HepG2 (cell line): Measurements from ENCODE around the gene NUSAP1. TPM values are rescaled to one million over a fixed set of nuclear protein-coding genes. Genes with fewer than 3 reads are reported as not detected.

Experiments used
- AFF4 ChIP-seq: sonication (generic); formaldehyde crosslinking; IDR thresholded peaks from 2 replicates; pipeline ENCODE4 v1.4.0; 2020; ENCODE audit warnings: missing genetic modification reagents
- CTCF ChIP-seq: sonication (generic); formaldehyde crosslinking; IDR thresholded peaks from 2 replicates; pipeline ENCODE4 v1.5.0; 2020; ENCODE audit warnings: mild to moderate bottlenecking, missing genetic modification reagents, moderate library complexity
- FOXJ3 ChIP-seq: sonication (generic); formaldehyde crosslinking; IDR thresholded peaks from 2 replicates; pipeline ENCODE4 v1.4.0; 2020; ENCODE audit warnings: missing genetic modification reagents, mild to moderate bottlenecking, borderline replicate concordance
- GATAD2A ChIP-seq: IDR thresholded peaks from 2 replicates; pipeline ENCODE4 v1.6.1; 2016
- KDM2A ChIP-seq: sonication (generic); formaldehyde crosslinking; IDR thresholded peaks from 2 replicates; pipeline ENCODE4 v1.4.0; 2020; ENCODE audit warnings: low read depth, missing genetic modification reagents, borderline replicate concordance
- KLF13 ChIP-seq: sonication (generic); formaldehyde crosslinking; IDR thresholded peaks from 2 replicates; pipeline ENCODE4 v1.4.0; 2020; ENCODE audit warnings: mild to moderate bottlenecking, missing genetic modification reagents
- MATR3 ChIP-seq: sonication (generic); formaldehyde crosslinking; IDR thresholded peaks from 2 replicates; pipeline ENCODE4 v1.4.0; 2020; ENCODE audit warnings: missing genetic modification reagents
- MED1 ChIP-seq: sonication (generic); formaldehyde crosslinking; IDR thresholded peaks from 2 replicates; pipeline ENCODE4 v1.4.0; 2020; ENCODE audit warnings: missing genetic modification reagents
- NBN ChIP-seq: fragments of 450-650 bp; conservative IDR thresholded peaks from 2 replicates; pipeline ENCODE4 v1.6.1; 2017
- RXRB ChIP-seq: IDR thresholded peaks from 2 replicates; pipeline ENCODE4 v1.6.1; 2016; ENCODE audit warnings: borderline replicate concordance, missing genetic modification reagents, missing compliant biosample characterization
- SETDB1 ChIP-seq: sonication (generic); formaldehyde crosslinking; IDR thresholded peaks from 2 replicates; pipeline ENCODE4 v1.5.1; 2020; ENCODE audit warnings: missing genetic modification reagents, mild to moderate bottlenecking, borderline replicate concordance
- STAG1 ChIP-seq: sonication (generic); formaldehyde crosslinking; IDR thresholded peaks from 2 replicates; pipeline ENCODE4 v1.4.0; 2020; ENCODE audit warnings: missing genetic modification reagents
- ZNF138 ChIP-seq: sonication (generic); formaldehyde crosslinking; IDR thresholded peaks from 2 replicates; pipeline ENCODE4 v1.5.0; 2020; ENCODE audit warnings: mild to moderate bottlenecking, low read depth, missing genetic modification reagents
- ZNF337 ChIP-seq: sonication (generic); formaldehyde crosslinking; IDR thresholded peaks from 2 replicates; pipeline ENCODE4 v1.5.1; 2020; ENCODE audit warnings: missing genetic modification reagents, low read depth, mild to moderate bottlenecking, borderline replicate concordance
- ZNF382 ChIP-seq: sonication (generic); formaldehyde crosslinking; IDR thresholded peaks from 2 replicates; pipeline ENCODE4 v1.5.0; 2020; ENCODE audit warnings: missing genetic modification reagents, mild to moderate bottlenecking, borderline replicate concordance
- ZNF431 ChIP-seq: sonication (generic); formaldehyde crosslinking; IDR thresholded peaks from 2 replicates; pipeline ENCODE4 v1.9.0; 2022; ENCODE audit warnings: missing genetic modification reagents, low read depth, mild to moderate bottlenecking, borderline replicate concordance
- ZNF446 ChIP-seq: sonication (generic); formaldehyde crosslinking; IDR thresholded peaks from 2 replicates; pipeline ENCODE4 v1.5.0; 2020; ENCODE audit warnings: mild to moderate bottlenecking, missing genetic modification reagents
- ZNF563 ChIP-seq: sonication (generic); formaldehyde crosslinking; IDR thresholded peaks from 2 replicates; pipeline ENCODE4 v1.8.0; 2022; ENCODE audit warnings: mild to moderate bottlenecking, moderate library complexity, missing genetic modification reagents
- ZNF570 ChIP-seq: sonication (generic); formaldehyde crosslinking; IDR thresholded peaks from 2 replicates; pipeline ENCODE4 v1.4.0; 2020; ENCODE audit warnings: mild to moderate bottlenecking, missing genetic modification reagents, borderline replicate concordance
- polyA plus RNA-seq, 8 experiments: library from polyadenylated mRNA; depleted of rRNA in 3 of 8; stranded (reverse) in 7 of 8; unstranded in 1 of 8; fragments of >200 nt; fragmentation: Illumina TruSeq in 4 of 8; extraction: Trizol in 4 of 8; gene quantifications; 2 replicates each; pipeline versions ENCODE4 v1.2.1 to v1.2.3, GENCODE V29; 2011 to 2016; ENCODE audit warnings: low read depth in 4 of 8, missing spikeins in 1 of 8, mixed read lengths in 1 of 8; ENCODE audit not compliant: insufficient read depth in 1 of 8
- total RNA-seq, 5 experiments: library from RNA; depleted of rRNA; stranded (reverse); fragments of >200 nt; fragmentation: Illumina TruSeq; extraction: Trizol; gene quantifications; 2 replicates each; pipeline ENCODE4 v1.2.3, GENCODE V29; 2016; ENCODE audit warnings: low read depth in 1 of 5
- TF ChIP-seq, protein P1 (sequence below): sonication (generic); formaldehyde crosslinking; IDR thresholded peaks from 2 replicates; pipeline ENCODE4 v1.8.0; 2022; ENCODE audit warnings: missing genetic modification reagents, low read depth, mild to moderate bottlenecking, borderline replicate concordance
- TF ChIP-seq, protein P2 (sequence below): IDR thresholded peaks from 2 replicates; pipeline ENCODE4 v1.6.1; 2016

NUSAP1 gene
- total and polyA plus RNA-seq, 2 of the 13 experiments (the other 11 are each of a cell fraction or from before 2014, with no cell fraction given): 59.5 to 106 TPM

DNA sequence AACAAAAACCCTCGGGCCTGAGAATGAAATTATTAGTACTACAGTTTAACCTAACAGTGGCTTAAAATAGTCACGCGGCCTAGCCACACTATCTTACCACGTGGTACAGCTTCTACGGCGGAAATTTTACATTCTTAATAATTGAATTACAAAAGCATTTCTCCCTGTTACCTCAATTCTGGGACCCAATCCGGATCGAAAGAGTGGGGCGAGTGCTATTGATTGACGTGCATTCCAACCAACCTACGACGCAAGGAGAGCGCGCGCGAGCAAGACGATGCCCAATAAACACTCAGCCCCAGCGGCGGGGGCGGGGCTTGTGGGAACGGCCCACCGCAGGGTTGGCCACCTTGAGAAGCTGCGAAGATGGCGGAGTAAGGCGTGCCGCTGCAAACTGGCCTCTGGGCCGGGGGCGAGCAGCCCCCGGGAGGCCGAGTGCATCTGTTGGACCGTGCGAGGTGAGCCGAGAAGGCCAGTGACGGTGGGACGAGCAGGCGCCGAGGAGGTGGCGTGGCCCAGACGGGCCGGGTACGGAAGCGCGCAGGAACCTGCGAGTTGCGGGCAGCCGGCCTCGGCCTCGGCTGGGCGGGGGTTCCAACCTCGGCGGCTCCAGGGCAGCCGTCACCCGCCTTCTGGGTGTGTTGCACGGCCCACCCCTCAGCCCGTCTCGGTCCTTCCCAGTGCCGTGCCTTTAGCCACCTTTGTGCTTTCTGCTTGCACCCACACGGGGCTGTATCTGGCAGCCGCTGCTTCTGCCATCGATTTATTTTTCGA lies 48.8 kb upstream of the NUSAP1 start (continued):
- TF ChIP-seq, protein P1, sequence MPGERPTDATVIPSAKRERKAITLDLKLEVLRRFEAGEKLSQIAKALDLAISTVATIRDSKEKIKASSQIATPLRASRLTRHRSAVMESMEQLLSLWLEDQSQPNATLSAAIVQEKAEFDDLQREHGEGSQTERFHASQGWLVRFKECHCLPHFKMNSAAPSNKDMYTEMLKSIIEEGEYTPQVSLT (CRISPR knock-in tag): no peak
- no peak; the same call in 1 of the 2 replicates for TF ChIP-seq ZNF570
- peak; percentile 76; the same call in 1 of the 2 replicates for TF ChIP-seq ZNF563
- TF ChIP-seq ZNF337 (CRISPR knock-in tag): no peak
- 0 out of 2 replicates have a peak, but pooled peaks have one; percentile 54 for TF ChIP-seq ZNF138
- TF ChIP-seq MED1 (CRISPR knock-in tag): peak; percentile 70
- no peak for TF ChIP-seq NBN
- TF ChIP-seq AFF4 (CRISPR knock-in tag): peak; percentile 83; the same call in 1 of the 2 replicates
- TF ChIP-seq KDM2A (CRISPR knock-in tag): peak; percentile 85
- 0 out of 2 replicates have a peak, but pooled peaks have one; percentile 7 for TF ChIP-seq CTCF (CRISPR knock-in tag)
- TF ChIP-seq SETDB1: no peak
- no peak for TF ChIP-seq ZNF382 (CRISPR knock-in tag)
- TF ChIP-seq FOXJ3 (CRISPR knock-in tag): 0 out of 2 replicates have a peak, but pooled peaks have one; percentile 14
- no peak for TF ChIP-seq MATR3 (CRISPR knock-in tag)
- TF ChIP-seq ZNF431 (CRISPR knock-in tag): no peak; the same call in 1 of the 2 replicates
- TF ChIP-seq RXRB (CRISPR knock-in tag): peak; percentile 7; the same call in 1 of the 2 replicates
- TF ChIP-seq STAG1 (CRISPR knock-in tag): no peak
- peak; percentile 85; the same call in 1 of the 2 replicates for TF ChIP-seq KLF13 (CRISPR knock-in tag)
- no peak for TF ChIP-seq ZNF446 (CRISPR knock-in tag)
- TF ChIP-seq, protein P2, sequence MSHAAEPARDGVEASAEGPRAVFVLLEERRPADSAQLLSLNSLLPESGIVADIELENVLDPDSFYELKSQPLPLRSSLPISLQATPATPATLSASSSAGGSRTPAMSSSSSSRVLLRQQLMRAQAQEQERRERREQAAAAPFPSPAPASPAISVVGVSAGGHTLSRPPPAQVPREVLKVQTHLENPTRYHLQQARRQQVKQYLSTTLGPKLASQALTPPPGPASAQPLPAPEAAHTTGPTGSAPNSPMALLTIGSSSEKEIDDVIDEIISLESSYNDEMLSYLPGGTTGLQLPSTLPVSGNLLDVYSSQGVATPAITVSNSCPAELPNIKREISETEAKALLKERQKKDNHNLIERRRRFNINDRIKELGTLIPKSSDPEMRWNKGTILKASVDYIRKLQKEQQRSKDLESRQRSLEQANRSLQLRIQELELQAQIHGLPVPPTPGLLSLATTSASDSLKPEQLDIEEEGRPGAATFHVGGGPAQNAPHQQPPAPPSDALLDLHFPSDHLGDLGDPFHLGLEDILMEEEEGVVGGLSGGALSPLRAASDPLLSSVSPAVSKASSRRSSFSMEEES (CRISPR knock-in tag): peak; percentile 30; the same call in 1 of the 2 replicates
- no peak; the same call in 1 of the 2 replicates for TF ChIP-seq GATAD2A
